ENCODE measurements around the gene IMMP1L. TPM values are rescaled to one million over a fixed set of nuclear protein-coding genes. Genes with fewer than 3 reads are reported as not detected.

IMMP1L gene
- 7.5 and 10.2 TPM in 2 replicates for total RNA-seq

GRCh38 chr11:31509429-31510345 is at the start of gene IMMP1L, which contains the start of gene ELP4:
TSS of gene IMMP1L (minus strand) at chr11:31509622. CDS start at chr11:31463276, 46,346 bp downstream.
TSS of gene ELP4 (plus strand) at chr11:31509767. CDS start at chr11:31509785, 18 bp downstream.

Other genes with a start within 250 kb of the IMMP1L start
- gene DCDC1, start 139.9 kb downstream of the IMMP1L start, total RNA-seq = 0.32 TPM in 1 of 2 replicates, not detected in the other
- gene DNAJC24, start 139.8 kb downstream of the IMMP1L start, total RNA-seq = 17.9 and 21.4 TPM in 2 replicates
- gene ELP4, start 145 bp upstream of the IMMP1L start, total RNA-seq = 14.3 and 15.1 TPM in 2 replicates